ENCODE data around the gene PDK4. TPM values are rescaled to one million over a fixed set of nuclear protein-coding genes. Genes with fewer than 3 reads are reported as not detected.

PDK4 gene
- total RNA-seq (2.8 and 3.1 TPM in 2 replicates), polyA plus RNA-seq (0.09 and 0.20 TPM in 2 replicates), polyA minus RNA-seq (ENCODE audit: low replicate concordance) (0.93 and 1.6 TPM in 2 replicates)
- polyA plus RNA-seq (2012) = 0.07 and 0.14 TPM in 2 replicates

DNA sequence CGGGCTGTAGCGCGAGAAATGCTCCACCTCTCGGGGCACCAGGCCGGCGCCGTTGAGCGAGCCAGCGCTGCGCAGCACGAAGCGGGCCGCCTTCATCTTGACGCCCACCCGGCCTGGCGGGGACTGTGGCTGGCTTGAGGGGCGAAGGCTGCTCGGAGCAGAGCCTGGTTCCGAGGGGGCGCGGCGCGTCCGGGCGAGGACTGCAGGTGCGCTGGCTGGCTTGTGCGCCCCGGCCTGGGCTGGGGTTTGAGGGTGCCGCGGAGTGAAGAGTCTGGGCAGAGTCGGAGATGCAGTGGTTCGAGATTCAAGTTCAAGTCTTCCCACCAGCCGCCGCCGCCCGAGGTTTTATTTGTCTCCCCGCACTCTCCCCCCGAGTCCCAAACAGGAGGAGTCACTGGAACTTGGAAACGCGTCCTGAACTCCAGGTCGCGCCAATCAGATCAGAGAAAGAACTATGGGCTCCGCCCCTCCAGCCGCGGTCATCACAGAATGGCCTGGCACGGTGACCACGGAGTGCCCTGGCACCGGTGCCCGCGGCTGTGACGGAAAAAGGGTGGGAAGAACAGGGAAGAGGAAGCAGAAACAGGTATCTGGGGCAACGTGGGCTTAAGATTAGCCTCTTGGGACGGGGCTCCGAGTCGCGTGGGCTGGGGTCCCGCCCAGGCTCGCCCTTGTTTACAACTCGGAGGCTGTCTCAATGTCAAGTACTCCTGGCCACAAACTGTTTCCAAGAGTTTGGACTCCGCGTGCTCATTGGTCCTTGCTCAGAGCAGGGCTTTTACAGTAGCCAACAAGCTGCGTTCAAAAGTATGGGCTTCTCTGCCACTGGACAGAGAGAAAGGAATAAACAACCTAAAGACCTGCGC lies at the start of gene PDK4:
PDK4 (minus strand) TSS at position 319 of the 866 bp plus-strand sequence; CDS start at position 96, 223 bp downstream.
- H3K4me3 ChIP-seq (replicated peaks in 1 of 4; ENCODE audit: control extremely low read depth in 1 of 4, insufficient read depth in 1 of 4, low read depth in 3 of 4, low read length in 4 of 4) = peak within 1 kb of the TSS; percentile 62 to 90 (median 65)
- H3K4me1 ChIP-seq (ENCODE audit: control insufficient read depth, extremely low read depth, insufficient read depth, low read length) = peaks cover 2% of the 10 kb centered on the region
- peak within 1 kb of the TSS; percentile 40 for H3K9ac ChIP-seq (ENCODE audit: insufficient read depth, low read length)
- H3K27me3 ChIP-seq (ENCODE audit: control insufficient read depth, insufficient read depth, low read length) = no peaks in the 10 kb centered on the region
- no peaks in the 10 kb centered on the region for H3K36me3 ChIP-seq (ENCODE audit: control insufficient read depth, insufficient read depth, low read length)
- peak; percentile 41 to 94 for DNase-seq (ENCODE audit: low read depth in 2 of 2)
- H3K27ac ChIP-seq (ENCODE audit: insufficient read depth, low read length) = no peak within 1 kb of the TSS
- peak within 1 kb of the TSS; percentile 88 for H2AFZ ChIP-seq (ENCODE audit: low read length)
- no peaks in the 10 kb centered on the region for H3K9me3 ChIP-seq (ENCODE audit: control insufficient read depth, insufficient read depth, low read depth, low read length)
- H3K4me2 ChIP-seq (ENCODE audit: extremely low read depth, insufficient read depth, low read length) = peak within 1 kb of the TSS; percentile 84
- TF ChIP-seq, protein P1, sequence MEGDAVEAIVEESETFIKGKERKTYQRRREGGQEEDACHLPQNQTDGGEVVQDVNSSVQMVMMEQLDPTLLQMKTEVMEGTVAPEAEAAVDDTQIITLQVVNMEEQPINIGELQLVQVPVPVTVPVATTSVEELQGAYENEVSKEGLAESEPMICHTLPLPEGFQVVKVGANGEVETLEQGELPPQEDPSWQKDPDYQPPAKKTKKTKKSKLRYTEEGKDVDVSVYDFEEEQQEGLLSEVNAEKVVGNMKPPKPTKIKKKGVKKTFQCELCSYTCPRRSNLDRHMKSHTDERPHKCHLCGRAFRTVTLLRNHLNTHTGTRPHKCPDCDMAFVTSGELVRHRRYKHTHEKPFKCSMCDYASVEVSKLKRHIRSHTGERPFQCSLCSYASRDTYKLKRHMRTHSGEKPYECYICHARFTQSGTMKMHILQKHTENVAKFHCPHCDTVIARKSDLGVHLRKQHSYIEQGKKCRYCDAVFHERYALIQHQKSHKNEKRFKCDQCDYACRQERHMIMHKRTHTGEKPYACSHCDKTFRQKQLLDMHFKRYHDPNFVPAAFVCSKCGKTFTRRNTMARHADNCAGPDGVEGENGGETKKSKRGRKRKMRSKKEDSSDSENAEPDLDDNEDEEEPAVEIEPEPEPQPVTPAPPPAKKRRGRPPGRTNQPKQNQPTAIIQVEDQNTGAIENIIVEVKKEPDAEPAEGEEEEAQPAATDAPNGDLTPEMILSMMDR (conservative IDR thresholded peaks at IDR 0.05 in 1 of 2, IDR thresholded peaks at IDR 0.05 in 1 of 2; ENCODE audit: low read depth in 1 of 2, low read length in 2 of 2) = no peak
- no peak for TF ChIP-seq EZH2 (IDR thresholded peaks at IDR 0.05; ENCODE audit: low read length, missing control alignments)
- no peaks in the 10 kb centered on the region for H3K79me2 ChIP-seq (ENCODE audit: control insufficient read depth, insufficient read depth, low read length)
- H4K20me1 ChIP-seq (ENCODE audit: control insufficient read depth, extremely low read depth, insufficient read depth, low read length) = no peaks in the 10 kb centered on the region

- Histone ChIP-seq H3K4me3 (replicated peaks in 1 of 4; ENCODE audit: control extremely low read depth in 1 of 4, insufficient read depth in 1 of 4, low read depth in 3 of 4, low read length in 4 of 4) (no peak overlapping the region), H4K20me1 (ENCODE audit: control insufficient read depth, extremely low read depth, insufficient read depth, low read length) (no peaks in the 10 kb centered on the region), H3K4me1 (ENCODE audit: control insufficient read depth, extremely low read depth, insufficient read depth, low read length) (no peaks in the 10 kb centered on the region), H3K79me2 (ENCODE audit: control insufficient read depth, insufficient read depth, low read length) (no peaks in the 10 kb centered on the region), H3K9ac (ENCODE audit: insufficient read depth, low read length) (no peak overlapping the region), H3K9me3 (ENCODE audit: control insufficient read depth, insufficient read depth, low read depth, low read length) (no peaks in the 10 kb centered on the region), H3K27ac (ENCODE audit: insufficient read depth, low read length) (no peak overlapping the region), H3K4me2 (ENCODE audit: extremely low read depth, insufficient read depth, low read length) (no peak overlapping the region), H3K27me3 (ENCODE audit: control insufficient read depth, insufficient read depth, low read length) (no peaks in the 10 kb centered on the region), H2AFZ (ENCODE audit: low read length) (no peak overlapping the region), H3K36me3 (ENCODE audit: control insufficient read depth, insufficient read depth, low read length) (no peaks in the 10 kb centered on the region)
- TF ChIP-seq, protein P1 (conservative IDR thresholded peaks at IDR 0.05 in 1 of 2, IDR thresholded peaks at IDR 0.05 in 1 of 2; ENCODE audit: low read depth in 1 of 2, low read length in 2 of 2) = no peak
- TF ChIP-seq EZH2 (IDR thresholded peaks at IDR 0.05; ENCODE audit: low read length, missing control alignments) = no peak
- no peak for DNase-seq (ENCODE audit: low read depth in 2 of 2)
Measured at GRCh38 chr7:95642173-95642572, 45.9 kb upstream of the PDK4 start.

GRCh38 chr7:95636140-95636940 lies 40.0 kb upstream of the PDK4 start:
- DNase-seq (ENCODE audit: low read depth in 2 of 2) = peak; percentile 21 to 50

More at GRCh38 chr7:95636140-95636940, 40.0 kb upstream of the PDK4 start:
- no peaks in the 10 kb centered on the region for H3K4me1 ChIP-seq (ENCODE audit: control insufficient read depth, extremely low read depth, insufficient read depth, low read length)
- H3K9ac ChIP-seq (ENCODE audit: insufficient read depth, low read length) = no peak overlapping the region
- no peak overlapping the region for H3K27ac ChIP-seq (ENCODE audit: insufficient read depth, low read length)
- no peak overlapping the region for H2AFZ ChIP-seq (ENCODE audit: low read length)
- H3K4me2 ChIP-seq (ENCODE audit: extremely low read depth, insufficient read depth, low read length) = no peak overlapping the region
- no peaks in the 10 kb centered on the region for H3K9me3 ChIP-seq (ENCODE audit: control insufficient read depth, insufficient read depth, low read depth, low read length)
- no peak overlapping the region for H3K4me3 ChIP-seq (replicated peaks in 1 of 4; ENCODE audit: control extremely low read depth in 1 of 4, insufficient read depth in 1 of 4, low read depth in 3 of 4, low read length in 4 of 4)
- H3K36me3 ChIP-seq (ENCODE audit: control insufficient read depth, insufficient read depth, low read length) = no peaks in the 10 kb centered on the region
- H3K27me3 ChIP-seq (ENCODE audit: control insufficient read depth, insufficient read depth, low read length) = no peaks in the 10 kb centered on the region
- H3K79me2 ChIP-seq (ENCODE audit: control insufficient read depth, insufficient read depth, low read length) = no peaks in the 10 kb centered on the region
- no peak for TF ChIP-seq EZH2 (IDR thresholded peaks at IDR 0.05; ENCODE audit: low read length, missing control alignments)
- TF ChIP-seq, protein P1 (conservative IDR thresholded peaks at IDR 0.05 in 1 of 2, IDR thresholded peaks at IDR 0.05 in 1 of 2; ENCODE audit: low read depth in 1 of 2, low read length in 2 of 2) = no peak
- no peaks in the 10 kb centered on the region for H4K20me1 ChIP-seq (ENCODE audit: control insufficient read depth, extremely low read depth, insufficient read depth, low read length)

Data from fibroblast of lung (primary cell).